ENCODE data around the gene PARD6B. TPM values are rescaled to one million over a fixed set of nuclear protein-coding genes. Genes with fewer than 3 reads are reported as not detected.

The PARD6B gene
- total RNA-seq, 2 experiments from 2014 or later: 6.1 to 6.8 TPM

- no peaks in the 10 kb centered on the region for H3K27me3 Mint-ChIP-seq
- H3K9me3 Mint-ChIP-seq: no peaks in the 10 kb centered on the region
- H3K27ac Mint-ChIP-seq: no peak overlapping the region
- DNase-seq (no peak), ATAC-seq (ENCODE audit: low read depth) (no peak)
- peak overlapping the region; percentile 39 for H3K4me3 Mint-ChIP-seq
- peaks cover 3% of the 10 kb centered on the region for H3K36me3 Mint-ChIP-seq
- POLR2A ChIA-PET: no interaction called here
- peaks cover 22% of the 10 kb centered on the region for H3K4me1 Mint-ChIP-seq
Measured at GRCh38 chr20:50733644-50734349, 2.4 kb downstream of the PARD6B start.

GRCh38 chr20:50734730-50735679 is 3.6 kb downstream of the PARD6B start:
- POLR2A ChIA-PET: no interaction called here
- Mint-ChIP-seq H3K9me3 (no peaks in the 10 kb centered on the region), H3K36me3 (peaks cover 6% of the 10 kb centered on the region), H3K27me3 (no peaks in the 10 kb centered on the region), H3K4me1 (peaks cover 26% of the 10 kb centered on the region), H3K27ac (no peak overlapping the region), H3K4me3 (no peak overlapping the region)
- DNase-seq (no peak), ATAC-seq (ENCODE audit: low read depth) (no peak)

- Mint-ChIP-seq H3K9me3 (no peaks in the 10 kb centered on the region), H3K27ac (no peak overlapping the region), H3K4me3 (no peak overlapping the region), H3K4me1 (peaks cover 25% of the 10 kb centered on the region), H3K27me3 (no peaks in the 10 kb centered on the region), H3K36me3 (peaks cover 7% of the 10 kb centered on the region)
- no peak for ATAC-seq (ENCODE audit: low read depth)
- POLR2A ChIA-PET: no interaction called here
- DNase-seq: no peak
Measured at GRCh38 chr20:50735813-50736212, 4.4 kb downstream of the PARD6B start.

GRCh38 chr20:50737352-50737751 is 6.0 kb downstream of the PARD6B start:
- Mint-ChIP-seq H3K36me3 (peaks cover 8% of the 10 kb centered on the region), H3K9me3 (no peaks in the 10 kb centered on the region), H3K4me1 (peaks cover 29% of the 10 kb centered on the region), H3K27me3 (no peaks in the 10 kb centered on the region), H3K27ac (no peak overlapping the region), H3K4me3 (no peak overlapping the region)
- POLR2A ChIA-PET: no interaction called here
- DNase-seq (no peak), ATAC-seq (ENCODE audit: low read depth) (no peak)

GRCh38 chr20:50743087-50743486 is 11.7 kb downstream of the PARD6B start:
- Mint-ChIP-seq H3K4me1 (peaks cover 20% of the 10 kb centered on the region), H3K27ac (no peak overlapping the region), H3K4me3 (no peak overlapping the region), H3K9me3 (no peaks in the 10 kb centered on the region), H3K36me3 (peaks cover 9% of the 10 kb centered on the region), H3K27me3 (no peaks in the 10 kb centered on the region)
- ATAC-seq (ENCODE audit: low read depth) (no peak), DNase-seq (no peak)
- POLR2A ChIA-PET: no interaction called here

- H3K9me3 Mint-ChIP-seq: no peaks in the 10 kb centered on the region
- DNase-seq: no peak
- H3K4me1 Mint-ChIP-seq: peaks cover 21% of the 10 kb centered on the region
- peaks cover 9% of the 10 kb centered on the region for H3K36me3 Mint-ChIP-seq
- H3K27ac Mint-ChIP-seq: peak overlapping the region; percentile 43
- POLR2A ChIA-PET: no interaction called here
- ATAC-seq (ENCODE audit: low read depth): no peak
- H3K4me3 Mint-ChIP-seq: no peak overlapping the region
- no peaks in the 10 kb centered on the region for H3K27me3 Mint-ChIP-seq
Measured at GRCh38 chr20:50744143-50744792, 12.9 kb downstream of the PARD6B start.

- ATAC-seq (ENCODE audit: low read depth): no peak
- Mint-ChIP-seq H3K36me3 (peaks cover 7% of the 10 kb centered on the region), H3K27ac (no peak overlapping the region), H3K27me3 (no peaks in the 10 kb centered on the region), H3K9me3 (no peaks in the 10 kb centered on the region), H3K4me1 (peaks cover 15% of the 10 kb centered on the region), H3K4me3 (no peak overlapping the region)
- no peak for DNase-seq
- POLR2A ChIA-PET: no interaction called here
Measured at GRCh38 chr20:50745634-50746137, 14.3 kb downstream of the PARD6B start.

GRCh38 chr20:50746138-50746940 is 15.0 kb downstream of the PARD6B start:
- Mint-ChIP-seq H3K36me3 (peaks cover 3% of the 10 kb centered on the region), H3K4me3 (no peak overlapping the region), H3K27ac (no peak overlapping the region), H3K4me1 (peaks cover 10% of the 10 kb centered on the region), H3K9me3 (no peaks in the 10 kb centered on the region), H3K27me3 (no peaks in the 10 kb centered on the region)
- ATAC-seq (ENCODE audit: low read depth) (no peak), DNase-seq (no peak)
- POLR2A ChIA-PET: no interaction called here

GRCh38 chr20:50747275-50747674 is 15.9 kb downstream of the PARD6B start:
- Mint-ChIP-seq H3K27ac (peak overlapping the region; percentile 73), H3K27me3 (no peaks in the 10 kb centered on the region), H3K36me3 (peaks cover 3% of the 10 kb centered on the region), H3K9me3 (no peaks in the 10 kb centered on the region), H3K4me3 (peak overlapping the region; percentile 69), H3K4me1 (peaks cover 9% of the 10 kb centered on the region)
- POLR2A ChIA-PET: no interaction called here
- no peak for ATAC-seq (ENCODE audit: low read depth)
- DNase-seq: no peak

- ATAC-seq (ENCODE audit: low read depth) (no peak), DNase-seq (no peak)
- H3K36me3 Mint-ChIP-seq: peaks cover 3% of the 10 kb centered on the region
- no peaks in the 10 kb centered on the region for H3K9me3 Mint-ChIP-seq
- no peak overlapping the region for H3K27ac Mint-ChIP-seq
- peaks cover 9% of the 10 kb centered on the region for H3K4me1 Mint-ChIP-seq
- H3K27me3 Mint-ChIP-seq: peaks cover 2% of the 10 kb centered on the region
- H3K4me3 Mint-ChIP-seq: no peak overlapping the region
- POLR2A ChIA-PET: no interaction called here
Measured at GRCh38 chr20:50750145-50750671, 18.8 kb downstream of the PARD6B start.

- no peak overlapping the region for H3K27ac Mint-ChIP-seq
- POLR2A ChIA-PET: no interaction called here
- H3K4me3 Mint-ChIP-seq: no peak overlapping the region
- no peaks in the 10 kb centered on the region for H3K9me3 Mint-ChIP-seq
- no peak for DNase-seq
- ATAC-seq (ENCODE audit: low read depth): no peak
- H3K27me3 Mint-ChIP-seq: peaks cover 2% of the 10 kb centered on the region
- H3K36me3 Mint-ChIP-seq: no peaks in the 10 kb centered on the region
- peaks cover under 1% of the 10 kb centered on the region for H3K4me1 Mint-ChIP-seq
Measured at GRCh38 chr20:50753152-50753551, 21.8 kb downstream of the PARD6B start.

- ATAC-seq (ENCODE audit: low read depth): no peak
- Mint-ChIP-seq H3K9me3 (no peaks in the 10 kb centered on the region), H3K27ac (no peak overlapping the region), H3K27me3 (peaks cover 2% of the 10 kb centered on the region), H3K4me1 (no peaks in the 10 kb centered on the region), H3K36me3 (no peaks in the 10 kb centered on the region), H3K4me3 (no peak overlapping the region)
- no peak for DNase-seq
- POLR2A ChIA-PET: interaction anchor here (0.6 kb wide), 1 partner anchor 1799 kb away, joined by 3 read pairs; no protein-coding TSS in a partner anchor
Measured at GRCh38 chr20:50754420-50754819, 23.0 kb downstream of the PARD6B start.
